ENCODE data around the gene SLC35E2B.
"Not testable (repeated sequence)": the region's sequence is repeated elsewhere in the genome, so short reads cannot be mapped to it uniquely, and the experiment has no call there.

DNA sequence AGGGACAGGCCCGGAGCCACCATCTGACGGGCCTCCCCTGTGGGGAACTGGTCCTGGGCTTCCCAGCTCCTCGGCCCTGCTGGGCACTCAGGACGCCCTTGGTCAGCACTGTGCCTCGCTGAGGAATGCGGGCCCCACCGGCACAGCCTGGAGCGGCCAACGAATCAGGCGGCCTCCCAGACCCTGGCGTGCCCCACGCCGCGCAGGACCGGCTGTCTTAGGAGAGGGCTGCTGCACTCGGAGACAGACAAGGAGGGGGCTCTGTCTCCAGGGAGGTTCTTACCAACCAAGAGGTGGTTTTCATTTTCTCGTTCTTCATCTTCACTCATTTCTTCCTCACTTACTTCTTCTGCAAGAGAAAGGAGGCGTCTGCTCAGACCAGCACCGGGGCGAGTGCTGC is 15.3 kb upstream of the SLC35E2B start:
- TF ChIP-seq, protein P1, sequence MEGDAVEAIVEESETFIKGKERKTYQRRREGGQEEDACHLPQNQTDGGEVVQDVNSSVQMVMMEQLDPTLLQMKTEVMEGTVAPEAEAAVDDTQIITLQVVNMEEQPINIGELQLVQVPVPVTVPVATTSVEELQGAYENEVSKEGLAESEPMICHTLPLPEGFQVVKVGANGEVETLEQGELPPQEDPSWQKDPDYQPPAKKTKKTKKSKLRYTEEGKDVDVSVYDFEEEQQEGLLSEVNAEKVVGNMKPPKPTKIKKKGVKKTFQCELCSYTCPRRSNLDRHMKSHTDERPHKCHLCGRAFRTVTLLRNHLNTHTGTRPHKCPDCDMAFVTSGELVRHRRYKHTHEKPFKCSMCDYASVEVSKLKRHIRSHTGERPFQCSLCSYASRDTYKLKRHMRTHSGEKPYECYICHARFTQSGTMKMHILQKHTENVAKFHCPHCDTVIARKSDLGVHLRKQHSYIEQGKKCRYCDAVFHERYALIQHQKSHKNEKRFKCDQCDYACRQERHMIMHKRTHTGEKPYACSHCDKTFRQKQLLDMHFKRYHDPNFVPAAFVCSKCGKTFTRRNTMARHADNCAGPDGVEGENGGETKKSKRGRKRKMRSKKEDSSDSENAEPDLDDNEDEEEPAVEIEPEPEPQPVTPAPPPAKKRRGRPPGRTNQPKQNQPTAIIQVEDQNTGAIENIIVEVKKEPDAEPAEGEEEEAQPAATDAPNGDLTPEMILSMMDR (IDR thresholded peaks at IDR 0.05; ENCODE audit: low read depth, low read length): not testable (repeated sequence)
- not testable (repeated sequence) for TF ChIP-seq EZH2phosphoT487 (IDR thresholded peaks at IDR 0.05; ENCODE audit: low read depth)

Measured in OCI-LY3 (cell line).